Type B pancreatic cell (in vitro differentiated cells): ENCODE measurements around the gene SLX4IP. TPM values are rescaled to one million over a fixed set of nuclear protein-coding genes. Genes with fewer than 3 reads are reported as not detected.

ENCODE experiments used
- DNase-seq: peaks from one replicate; pipeline ENCODE4 v3.0.0; 2021; ENCODE audit warnings: mixed read lengths; ENCODE audit not compliant: unreplicated experiment; ENCODE audit errors: extremely low spot score
- H3K27ac Mint-ChIP-seq: 2 replicates; pipeline ENCODE4 v1.8.0; 2021; ENCODE audit warnings: mild to moderate bottlenecking, mixed read lengths
- H3K27me3 Mint-ChIP-seq: 2 replicates; pipeline ENCODE4 v1.8.0; 2021; ENCODE audit warnings: mixed read lengths
- H3K36me3 Mint-ChIP-seq: 2 replicates; pipeline ENCODE4 v1.8.0; 2021; ENCODE audit warnings: mixed read lengths
- H3K4me1 Mint-ChIP-seq: one replicate; pipeline ENCODE4 v1.8.0; 2021; ENCODE audit warnings: mixed read lengths; ENCODE audit not compliant: unreplicated experiment
- H3K4me3 Mint-ChIP-seq: 2 replicates; pipeline ENCODE4 v1.8.0; 2021; ENCODE audit warnings: mild to moderate bottlenecking, mixed read lengths
- H3K9me3 Mint-ChIP-seq: 2 replicates; pipeline ENCODE4 v1.8.0; 2021; ENCODE audit warnings: mixed read lengths
- total RNA-seq: library from RNA; stranded (reverse); gene quantifications from 2 replicates; pipeline ENCODE4 v1.2.1, GENCODE V29; 2021; ENCODE audit warnings: low replicate concordance
- TF ChIP-seq, protein P1 (sequence below): fragments of 200-600 bp; sonication (generic); conservative IDR thresholded peaks from 2 replicates; pipeline ENCODE4 v1.5.0; 2021; ENCODE audit warnings: antibody characterized with exemption, mild to moderate bottlenecking

Gene SLX4IP
- total RNA-seq, 1 donor from 2014 or later = 8.5 TPM

DNA sequence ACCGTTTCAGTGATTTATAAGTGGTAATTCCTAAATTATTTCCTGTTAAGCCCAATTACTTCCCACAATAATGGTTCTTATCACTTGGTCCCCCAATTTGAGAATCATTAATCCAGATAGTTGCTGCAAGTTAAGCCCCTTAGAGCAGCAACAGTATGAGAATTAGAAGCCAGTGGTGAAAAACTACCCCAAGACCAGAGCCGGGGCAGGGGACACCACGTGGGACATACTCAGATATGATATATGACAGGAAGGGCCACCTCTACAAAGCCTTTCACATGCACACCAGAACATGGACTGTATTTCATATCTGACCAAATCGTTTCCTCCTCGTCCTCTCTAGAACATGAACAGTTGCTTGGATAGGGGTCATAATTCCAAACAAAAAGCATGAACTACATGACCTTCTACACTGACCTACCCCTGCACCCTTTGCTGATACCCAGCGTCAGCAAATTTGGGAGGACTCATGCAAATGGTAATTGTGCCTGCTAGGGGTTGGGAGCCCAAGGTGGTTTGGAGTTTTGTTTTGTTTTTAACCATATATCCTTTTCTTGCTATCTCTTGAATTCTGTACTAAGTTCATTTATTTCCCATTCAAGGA is 234.8 kb downstream of the SLX4IP start:
- peak overlapping the region; percentile 59 for H3K27ac Mint-ChIP-seq
- TF ChIP-seq, protein P1, sequence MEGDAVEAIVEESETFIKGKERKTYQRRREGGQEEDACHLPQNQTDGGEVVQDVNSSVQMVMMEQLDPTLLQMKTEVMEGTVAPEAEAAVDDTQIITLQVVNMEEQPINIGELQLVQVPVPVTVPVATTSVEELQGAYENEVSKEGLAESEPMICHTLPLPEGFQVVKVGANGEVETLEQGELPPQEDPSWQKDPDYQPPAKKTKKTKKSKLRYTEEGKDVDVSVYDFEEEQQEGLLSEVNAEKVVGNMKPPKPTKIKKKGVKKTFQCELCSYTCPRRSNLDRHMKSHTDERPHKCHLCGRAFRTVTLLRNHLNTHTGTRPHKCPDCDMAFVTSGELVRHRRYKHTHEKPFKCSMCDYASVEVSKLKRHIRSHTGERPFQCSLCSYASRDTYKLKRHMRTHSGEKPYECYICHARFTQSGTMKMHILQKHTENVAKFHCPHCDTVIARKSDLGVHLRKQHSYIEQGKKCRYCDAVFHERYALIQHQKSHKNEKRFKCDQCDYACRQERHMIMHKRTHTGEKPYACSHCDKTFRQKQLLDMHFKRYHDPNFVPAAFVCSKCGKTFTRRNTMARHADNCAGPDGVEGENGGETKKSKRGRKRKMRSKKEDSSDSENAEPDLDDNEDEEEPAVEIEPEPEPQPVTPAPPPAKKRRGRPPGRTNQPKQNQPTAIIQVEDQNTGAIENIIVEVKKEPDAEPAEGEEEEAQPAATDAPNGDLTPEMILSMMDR = no peak
- peak; percentile 48 for DNase-seq
- peak overlapping the region; percentile 87 for H3K4me3 Mint-ChIP-seq
- H3K4me1 Mint-ChIP-seq = peaks cover 51% of the 10 kb centered on the region
- H3K36me3 Mint-ChIP-seq = peaks cover 28% of the 10 kb centered on the region
- peaks cover under 1% of the 10 kb centered on the region for H3K27me3 Mint-ChIP-seq
- no peaks in the 10 kb centered on the region for H3K9me3 Mint-ChIP-seq

- Mint-ChIP-seq H3K4me3 (peak overlapping the region; percentile 87), H3K4me1 (peaks cover 44% of the 10 kb centered on the region), H3K27me3 (peaks cover 3% of the 10 kb centered on the region), H3K27ac (peak overlapping the region; percentile 59), H3K36me3 (peaks cover 24% of the 10 kb centered on the region), H3K9me3 (no peaks in the 10 kb centered on the region)
- no peak for DNase-seq
- TF ChIP-seq, protein P1 = no peak
These were observed 235.6 kb downstream of the SLX4IP start for GRCh38 chr20:10670501-10671220.

DNA sequence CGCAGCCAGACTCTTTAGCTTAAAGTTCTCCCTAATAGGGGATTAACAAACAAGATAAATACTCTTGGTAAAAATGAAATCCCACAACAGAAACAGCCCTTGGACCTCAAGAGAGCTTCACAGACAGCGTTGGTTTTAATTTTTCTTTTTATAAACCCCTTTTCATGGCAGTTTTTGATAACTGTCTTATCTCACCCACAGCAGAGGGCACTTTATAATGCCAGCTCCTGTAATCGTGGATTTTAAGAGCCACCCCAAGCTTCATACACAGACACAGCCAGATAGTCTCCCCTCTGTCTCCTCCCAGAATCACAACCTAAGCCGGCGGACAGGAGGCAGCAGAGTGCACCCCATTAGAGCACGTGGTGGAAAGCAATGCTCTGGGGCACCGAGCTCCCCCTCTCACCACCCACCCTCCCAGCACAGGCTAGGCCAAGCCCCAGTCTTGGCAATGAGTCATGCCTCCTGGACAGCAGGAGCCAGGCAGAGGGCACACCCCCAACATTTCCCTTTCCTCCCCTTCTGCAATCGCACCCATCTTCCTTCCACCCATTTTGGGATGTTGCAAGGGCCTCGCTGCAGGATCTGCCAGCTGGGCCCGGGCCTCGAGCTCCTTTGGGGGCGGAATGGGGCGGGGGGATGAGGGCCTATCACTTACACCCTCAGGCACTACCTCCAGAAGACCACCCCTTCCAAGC is 236.3 kb downstream of the SLX4IP start:
- no peak for DNase-seq
- H3K4me1 Mint-ChIP-seq = peaks cover 37% of the 10 kb centered on the region
- H3K36me3 Mint-ChIP-seq = peaks cover 19% of the 10 kb centered on the region
- peak overlapping the region; percentile 59 for H3K27ac Mint-ChIP-seq
- H3K9me3 Mint-ChIP-seq = no peaks in the 10 kb centered on the region
- TF ChIP-seq, protein P1 = peak; percentile 62
- H3K27me3 Mint-ChIP-seq = peaks cover 3% of the 10 kb centered on the region
- H3K4me3 Mint-ChIP-seq = peak overlapping the region; percentile 87

- H3K4me3 Mint-ChIP-seq = peak overlapping the region; percentile 87
- H3K4me1 Mint-ChIP-seq = peaks cover 36% of the 10 kb centered on the region
- H3K27me3 Mint-ChIP-seq = peaks cover 8% of the 10 kb centered on the region
- H3K9me3 Mint-ChIP-seq = no peaks in the 10 kb centered on the region
- H3K36me3 Mint-ChIP-seq = peaks cover 19% of the 10 kb centered on the region
- TF ChIP-seq, protein P1 = no peak
- DNase-seq = no peak
- H3K27ac Mint-ChIP-seq = peak overlapping the region; percentile 85
These were observed 237.0 kb downstream of the SLX4IP start for GRCh38 chr20:10671919-10672623.

DNA sequence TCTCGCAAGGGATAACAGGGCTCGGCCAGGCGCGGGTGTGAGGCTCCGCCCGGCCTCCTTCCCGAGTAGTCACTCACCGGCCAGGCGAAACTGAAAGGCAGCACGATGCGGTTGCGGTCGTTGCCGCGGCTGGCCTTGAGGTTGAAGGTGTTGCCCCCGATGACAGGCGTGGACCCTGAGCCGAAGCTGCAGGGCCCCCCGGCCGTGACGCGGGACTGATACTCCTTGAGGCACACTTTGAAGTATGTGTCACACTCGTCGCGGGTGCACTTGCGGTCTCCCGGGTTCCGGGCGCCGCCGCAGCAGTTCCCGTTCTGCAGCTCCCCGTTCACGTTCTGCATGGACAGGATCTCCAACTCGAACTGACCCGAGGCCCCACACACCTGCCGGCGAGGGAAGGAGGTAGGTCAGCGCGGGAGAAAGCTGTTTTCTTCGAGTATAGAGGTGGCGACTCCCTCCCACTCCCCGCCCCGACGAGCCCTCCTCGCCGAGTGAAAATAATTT is 237.6 kb downstream of the SLX4IP start:
- H3K4me3 Mint-ChIP-seq = peak overlapping the region; percentile 87
- DNase-seq = no peak
- H3K9me3 Mint-ChIP-seq = no peaks in the 10 kb centered on the region
- peaks cover 18% of the 10 kb centered on the region for H3K36me3 Mint-ChIP-seq
- peak overlapping the region; percentile 85 for H3K27ac Mint-ChIP-seq
- TF ChIP-seq, protein P1 = no peak
- H3K4me1 Mint-ChIP-seq = peaks cover 40% of the 10 kb centered on the region
- peaks cover 8% of the 10 kb centered on the region for H3K27me3 Mint-ChIP-seq
